ENCODE results near the gene SOCS2. TPM values are rescaled to one million over a fixed set of nuclear protein-coding genes. Genes with fewer than 3 reads are reported as not detected.

Gene SOCS2
- total RNA-seq, 4 donors from 2014 or later: 18.8 to 76.8 (median 42.0) TPM

GRCh38 chr12:93592641-93593406, 20.3 kb downstream of the SOCS2 start:
- peak overlapping the region in 2 of 4 donors; percentile 29 to 32 for H3K27ac ChIP-seq
- H3K4me3 ChIP-seq: no peak overlapping the region
- TF ChIP-seq EP300 (IDR thresholded peaks at IDR 0.05): no peak
- TF ChIP-seq CTCF (IDR thresholded peaks at IDR 0.05): no peak
- TF ChIP-seq POLR2A (IDR thresholded peaks at IDR 0.05): no peak
- H3K9me3 ChIP-seq: no peaks in the 10 kb centered on the region
- peaks cover 0 to 4% (median 0%) of the 10 kb centered on the region in 4 donors for H3K4me1 ChIP-seq
- no peaks in the 10 kb centered on the region for H3K36me3 ChIP-seq
- H3K27me3 ChIP-seq: no peaks in the 10 kb centered on the region
- 80% methylated on average over 6 of the region's 6 CpGs for WGBS, 2 donors
- DNase-seq (ENCODE audit: low spot score in 2 of 2): no peak

GRCh38 chr12:93593843-93594242, 21.4 kb downstream of the SOCS2 start:
- TF ChIP-seq POLR2A (IDR thresholded peaks at IDR 0.05) (no peak), EP300 (IDR thresholded peaks at IDR 0.05) (no peak), CTCF (IDR thresholded peaks at IDR 0.05) (no peak)
- Histone ChIP-seq H3K36me3 (no peaks in the 10 kb centered on the region), H3K9me3 (no peaks in the 10 kb centered on the region), H3K4me1 (peaks cover 0 to 4% (median 0%) of the 10 kb centered on the region in 4 donors), H3K27me3 (no peaks in the 10 kb centered on the region), H3K27ac (peak overlapping the region in 2 of 4 donors; percentile 29 to 32), H3K4me3 (no peak overlapping the region)
- 77 to 84% methylated on average over 2 of the region's 2 CpGs for WGBS, 2 donors
- DNase-seq (ENCODE audit: low spot score in 2 of 2): no peak

GRCh38 chr12:93594766-93595311, 22.4 kb downstream of the SOCS2 start:
- H3K36me3 ChIP-seq: no peaks in the 10 kb centered on the region
- H3K4me1 ChIP-seq: peaks cover 0 to 4% (median 0%) of the 10 kb centered on the region in 4 donors
- no peak for DNase-seq (ENCODE audit: low spot score in 2 of 2)
- peak overlapping the region in 2 of 4 donors; percentile 14 to 32 for H3K27ac ChIP-seq
- no peaks in the 10 kb centered on the region for H3K9me3 ChIP-seq
- no peak overlapping the region for H3K4me3 ChIP-seq
- H3K27me3 ChIP-seq: no peaks in the 10 kb centered on the region
- TF ChIP-seq POLR2A (IDR thresholded peaks at IDR 0.05) (no peak), EP300 (IDR thresholded peaks at IDR 0.05) (no peak), CTCF (IDR thresholded peaks at IDR 0.05) (no peak)
- 67 to 71% methylated on average over 6 of the region's 6 CpGs for WGBS, 2 donors

GRCh38 chr12:93595351-93595750, 22.9 kb downstream of the SOCS2 start:
- no peak for TF ChIP-seq CTCF (IDR thresholded peaks at IDR 0.05)
- TF ChIP-seq EP300 (IDR thresholded peaks at IDR 0.05): no peak
- no peak for TF ChIP-seq POLR2A (IDR thresholded peaks at IDR 0.05)
- H3K27ac ChIP-seq: peak overlapping the region in 1 of 4 donors; percentile 12

GRCh38 chr12:93597608-93598007, 25.1 kb downstream of the SOCS2 start:
- TF ChIP-seq CTCF (IDR thresholded peaks at IDR 0.05) (no peak), EP300 (IDR thresholded peaks at IDR 0.05) (no peak), POLR2A (IDR thresholded peaks at IDR 0.05) (no peak)
- Histone ChIP-seq H3K36me3 (no peaks in the 10 kb centered on the region), H3K9me3 (no peaks in the 10 kb centered on the region), H3K27me3 (no peaks in the 10 kb centered on the region), H3K27ac (no peak overlapping the region), H3K4me1 (no peaks in the 10 kb centered on the region), H3K4me3 (no peak overlapping the region)
- 95 to 96% methylated on average over 2 of the region's 2 CpGs for WGBS, 2 donors
- no peak for DNase-seq (ENCODE audit: low spot score in 2 of 2)

More at GRCh38 chr12:93595351-93595750, 22.9 kb downstream of the SOCS2 start:
- no peaks in the 10 kb centered on the region for H3K9me3 ChIP-seq
- peaks cover 0 to 4% (median 0%) of the 10 kb centered on the region in 4 donors for H3K4me1 ChIP-seq
- no peak overlapping the region for H3K4me3 ChIP-seq
- DNase-seq (ENCODE audit: low spot score in 2 of 2): no peak
- WGBS, 2 donors: 67 to 72% methylated on average over 3 of the region's 3 CpGs
- H3K27me3 ChIP-seq: no peaks in the 10 kb centered on the region
- H3K36me3 ChIP-seq: no peaks in the 10 kb centered on the region
